C4-2B (cell line): ENCODE data around the gene CRYAA.

ENCODE experiments used
- ZFX ChIP-seq: fragments of 450-650 bp; IDR thresholded peaks from 2 replicates; pipeline ENCODE4 v1.6.1; 2017
- TF ChIP-seq, protein P1 (sequence below): fragments of 450-650 bp; conservative IDR thresholded peaks from 2 replicates; pipeline ENCODE4 v1.5.1; 2017; ENCODE audit warnings: mild to moderate bottlenecking

DNA sequence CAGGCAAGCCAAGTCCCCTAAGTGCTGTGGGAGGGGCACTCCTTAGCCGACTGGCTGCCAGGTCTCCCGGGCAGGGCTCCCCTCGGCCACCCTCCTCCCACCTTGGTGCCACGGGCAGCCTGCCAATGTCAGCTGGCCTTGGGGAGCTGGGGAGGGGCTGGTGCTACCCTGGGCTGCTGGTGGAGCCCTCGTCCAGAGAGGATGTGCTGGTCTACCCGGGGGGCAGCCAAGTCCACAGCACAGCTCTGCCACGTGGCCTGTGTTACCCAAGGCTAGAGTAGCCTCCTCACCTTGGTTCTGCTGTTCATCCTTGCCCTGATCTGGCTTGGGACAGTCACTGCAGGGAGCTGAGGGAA lies 42.9 kb downstream of the CRYAA start:
- TF ChIP-seq, protein P1, sequence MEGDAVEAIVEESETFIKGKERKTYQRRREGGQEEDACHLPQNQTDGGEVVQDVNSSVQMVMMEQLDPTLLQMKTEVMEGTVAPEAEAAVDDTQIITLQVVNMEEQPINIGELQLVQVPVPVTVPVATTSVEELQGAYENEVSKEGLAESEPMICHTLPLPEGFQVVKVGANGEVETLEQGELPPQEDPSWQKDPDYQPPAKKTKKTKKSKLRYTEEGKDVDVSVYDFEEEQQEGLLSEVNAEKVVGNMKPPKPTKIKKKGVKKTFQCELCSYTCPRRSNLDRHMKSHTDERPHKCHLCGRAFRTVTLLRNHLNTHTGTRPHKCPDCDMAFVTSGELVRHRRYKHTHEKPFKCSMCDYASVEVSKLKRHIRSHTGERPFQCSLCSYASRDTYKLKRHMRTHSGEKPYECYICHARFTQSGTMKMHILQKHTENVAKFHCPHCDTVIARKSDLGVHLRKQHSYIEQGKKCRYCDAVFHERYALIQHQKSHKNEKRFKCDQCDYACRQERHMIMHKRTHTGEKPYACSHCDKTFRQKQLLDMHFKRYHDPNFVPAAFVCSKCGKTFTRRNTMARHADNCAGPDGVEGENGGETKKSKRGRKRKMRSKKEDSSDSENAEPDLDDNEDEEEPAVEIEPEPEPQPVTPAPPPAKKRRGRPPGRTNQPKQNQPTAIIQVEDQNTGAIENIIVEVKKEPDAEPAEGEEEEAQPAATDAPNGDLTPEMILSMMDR: no peak
- TF ChIP-seq ZFX: no peak
